ENCODE measurements around the gene THOC1. TPM values are rescaled to one million over a fixed set of nuclear protein-coding genes. Genes with fewer than 3 reads are reported as not detected.

The THOC1 gene
- polyA plus RNA-seq, 3 donors: 7.8 to 18.3 (median 8.9) TPM

DNA sequence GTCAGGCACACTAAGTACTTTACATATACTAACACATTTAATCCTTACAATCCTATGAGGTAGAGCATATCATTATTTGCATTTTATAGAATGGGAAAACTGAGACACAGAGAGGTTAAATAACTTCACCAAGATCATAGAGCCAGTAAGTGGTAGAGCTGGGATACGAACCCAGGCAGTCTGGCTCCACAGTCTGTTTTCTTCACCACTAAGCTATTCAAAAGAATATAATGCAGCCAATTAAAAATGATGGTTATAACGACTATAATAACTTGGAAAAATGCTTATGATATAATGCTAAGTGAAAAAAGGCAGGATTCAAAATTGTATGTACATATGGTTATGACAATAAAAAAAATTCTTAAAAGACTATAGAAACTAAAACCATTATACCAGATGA is 7.3 kb downstream of the THOC1 start:
- peaks cover 33% of the 10 kb centered on the region for H3K79me2 ChIP-seq (ENCODE audit: insufficient read depth, low read length)

DNA sequence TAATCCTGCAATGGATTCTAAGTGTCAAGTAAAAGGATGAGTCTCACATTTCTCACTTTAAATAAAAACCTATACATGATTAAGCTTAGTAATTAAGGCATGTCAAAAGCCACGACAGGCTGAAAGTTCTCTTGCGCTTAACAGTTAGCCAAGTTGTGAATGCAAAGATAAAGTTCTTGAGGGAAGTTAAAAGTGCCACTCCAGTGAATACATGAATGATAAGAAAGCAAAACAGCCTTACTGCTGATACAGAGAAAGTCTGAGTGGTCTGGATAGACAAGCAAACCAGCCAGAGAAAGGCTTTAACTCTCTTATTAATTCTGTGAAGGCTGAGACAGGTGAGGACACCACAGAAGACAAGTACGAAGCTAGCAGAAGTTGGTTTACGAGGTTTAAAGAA is 12.7 kb downstream of the THOC1 start:
- Mint-ChIP-seq H3K27ac (no peak overlapping the region), H3K27me3 (ENCODE audit: low read depth in 3 of 3) (no peaks in the 10 kb centered on the region), H3K4me3 (no peak overlapping the region), H3K9me3 (peaks cover 0 to 2% (median 0%) of the 10 kb centered on the region in 7 donors), H3K36me3 (peaks cover 67 to 77% of the 10 kb centered on the region in 2 donors), H3K4me1 (peaks cover 10% of the 10 kb centered on the region)
- H3K4me3 ChIP-seq (replicated peaks in 1 of 3; ENCODE audit: low read depth in 2 of 3, low read length in 3 of 3): no peak overlapping the region
- no peaks in the 10 kb centered on the region for H3K27me3 ChIP-seq (ENCODE audit: control insufficient read depth in 2 of 2, insufficient read depth in 2 of 2, low read length in 2 of 2)
- TF ChIP-seq, protein P1, sequence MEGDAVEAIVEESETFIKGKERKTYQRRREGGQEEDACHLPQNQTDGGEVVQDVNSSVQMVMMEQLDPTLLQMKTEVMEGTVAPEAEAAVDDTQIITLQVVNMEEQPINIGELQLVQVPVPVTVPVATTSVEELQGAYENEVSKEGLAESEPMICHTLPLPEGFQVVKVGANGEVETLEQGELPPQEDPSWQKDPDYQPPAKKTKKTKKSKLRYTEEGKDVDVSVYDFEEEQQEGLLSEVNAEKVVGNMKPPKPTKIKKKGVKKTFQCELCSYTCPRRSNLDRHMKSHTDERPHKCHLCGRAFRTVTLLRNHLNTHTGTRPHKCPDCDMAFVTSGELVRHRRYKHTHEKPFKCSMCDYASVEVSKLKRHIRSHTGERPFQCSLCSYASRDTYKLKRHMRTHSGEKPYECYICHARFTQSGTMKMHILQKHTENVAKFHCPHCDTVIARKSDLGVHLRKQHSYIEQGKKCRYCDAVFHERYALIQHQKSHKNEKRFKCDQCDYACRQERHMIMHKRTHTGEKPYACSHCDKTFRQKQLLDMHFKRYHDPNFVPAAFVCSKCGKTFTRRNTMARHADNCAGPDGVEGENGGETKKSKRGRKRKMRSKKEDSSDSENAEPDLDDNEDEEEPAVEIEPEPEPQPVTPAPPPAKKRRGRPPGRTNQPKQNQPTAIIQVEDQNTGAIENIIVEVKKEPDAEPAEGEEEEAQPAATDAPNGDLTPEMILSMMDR (IDR thresholded peaks at IDR 0.05): no peak
- H3K9me3 ChIP-seq (replicated peaks in 1 of 2; ENCODE audit: control insufficient read depth in 1 of 2, insufficient read depth in 1 of 2, low read length in 2 of 2): no peaks in the 10 kb centered on the region
- H3K4me1 ChIP-seq (ENCODE audit: control insufficient read depth in 1 of 2, insufficient read depth in 2 of 2, low read length in 2 of 2): peaks cover 3 to 18% of the 10 kb centered on the region in 2 donors
- intact Hi-C loops (cut with micrococcal nuclease): loop anchor here in 1 of 2 donors (5.0 kb wide), 1 partner anchor 83 kb away; no protein-coding TSS in a partner anchor
- no peak for DNase-seq
- no peak overlapping the region for H3K4me2 ChIP-seq (replicated peaks; ENCODE audit: extremely low read depth, low read length, poor library complexity, severe bottlenecking)
- no peak overlapping the region for H2AFZ ChIP-seq (ENCODE audit: insufficient read depth, low read depth, low read length, poor library complexity, severe bottlenecking)
- H3K9ac ChIP-seq (ENCODE audit: insufficient read depth, low read length, poor library complexity, severe bottlenecking): no peak overlapping the region
- no CpG with 5 or more reads among the region's 4 CpGs for WGBS (ENCODE audit: insufficient coverage)
- no peak overlapping the region for H3K27ac ChIP-seq (ENCODE audit: low read depth in 1 of 2, low read length in 2 of 2)
- H4K20me1 ChIP-seq (ENCODE audit: insufficient read depth, low read length): no peaks in the 10 kb centered on the region
- H3K79me2 ChIP-seq (ENCODE audit: insufficient read depth, low read length): peaks cover 13% of the 10 kb centered on the region
- peaks cover 78 to 82% of the 10 kb centered on the region in 2 donors for H3K36me3 ChIP-seq (replicated peaks in 1 of 2; ENCODE audit: control insufficient read depth in 1 of 2, insufficient read depth in 2 of 2, low read length in 2 of 2)

More for the DNA sequence above, 7.3 kb downstream of the THOC1 start:
- Histone ChIP-seq H2AFZ (ENCODE audit: insufficient read depth, low read depth, low read length, poor library complexity, severe bottlenecking) (no peak overlapping the region), H3K4me1 (ENCODE audit: control insufficient read depth in 1 of 2, insufficient read depth in 2 of 2, low read length in 2 of 2) (peaks cover 3 to 18% of the 10 kb centered on the region in 2 donors), H3K9ac (ENCODE audit: insufficient read depth, low read length, poor library complexity, severe bottlenecking) (no peak overlapping the region), H3K4me3 (replicated peaks in 1 of 3; ENCODE audit: low read depth in 2 of 3, low read length in 3 of 3) (no peak overlapping the region), H3K36me3 (replicated peaks in 1 of 2; ENCODE audit: control insufficient read depth in 1 of 2, insufficient read depth in 2 of 2, low read length in 2 of 2) (peaks cover 55 to 78% of the 10 kb centered on the region in 2 donors), H4K20me1 (ENCODE audit: insufficient read depth, low read length) (no peaks in the 10 kb centered on the region), H3K27ac (ENCODE audit: low read depth in 1 of 2, low read length in 2 of 2) (no peak overlapping the region), H3K4me2 (replicated peaks; ENCODE audit: extremely low read depth, low read length, poor library complexity, severe bottlenecking) (no peak overlapping the region), H3K27me3 (ENCODE audit: control insufficient read depth in 2 of 2, insufficient read depth in 2 of 2, low read length in 2 of 2) (no peaks in the 10 kb centered on the region), H3K9me3 (replicated peaks in 1 of 2; ENCODE audit: control insufficient read depth in 1 of 2, insufficient read depth in 1 of 2, low read length in 2 of 2) (no peaks in the 10 kb centered on the region)
- TF ChIP-seq, protein P1 (IDR thresholded peaks at IDR 0.05): no peak
- Mint-ChIP-seq H3K36me3 (peaks cover 56 to 59% of the 10 kb centered on the region in 2 donors), H3K27me3 (ENCODE audit: low read depth in 3 of 3) (no peaks in the 10 kb centered on the region), H3K27ac (no peak overlapping the region), H3K9me3 (no peaks in the 10 kb centered on the region), H3K4me1 (peaks cover 10% of the 10 kb centered on the region), H3K4me3 (no peak overlapping the region)
- DNase-seq: no peak
- no CpG with 5 or more reads among the region's 2 CpGs for WGBS (ENCODE audit: insufficient coverage)
- intact Hi-C loops (cut with micrococcal nuclease): no loop called here
